KBM-7 (cell line): ENCODE measurements around the gene DUXB.

Experiments
- DNase-seq: peaks from one replicate; pipeline ENCODE4 v3.0.0-alpha.2; 2015
- in situ Hi-C: fragments of 300-500 bp; cut with MboI; formaldehyde crosslinking; loops from 2 replicates; pipeline ENCODE4 v1.14.3; 2020; ENCODE audit warnings: low sequenced_read_pairs, low pct_unique_long_range_greater_than_20kb, mixed read lengths

Gene DUXB

GRCh38 chr16:75701361-75701760, at the start of gene DUXB:
Gene DUXB (minus strand): TSS chr16:75701461. CDS start chr16:75701418, 43 bp downstream.
- in situ Hi-C loops: no loop called here
- DNase-seq: no peak

GRCh38 chr16:75750528-75750927, 49.3 kb upstream of the DUXB start:
- in situ Hi-C loops: loop anchor here (25.0 kb wide), 2 partner anchors 263 to 538 kb away; partner anchors contain the start of genes CHST6, CTRB1 and CTRB2
- DNase-seq: no peak

- no peak for DNase-seq
- in situ Hi-C loops: no loop called here
Measured at GRCh38 chr16:75746359-75746758, 45.1 kb upstream of the DUXB start.

GRCh38 chr16:75745823-75746222, 44.6 kb upstream of the DUXB start:
- DNase-seq: no peak
- in situ Hi-C loops: no loop called here

GRCh38 chr16:75745242-75745641, 44.0 kb upstream of the DUXB start:
- DNase-seq: no peak
- in situ Hi-C loops: no loop called here

- DNase-seq: peak; percentile 15
Measured at GRCh38 chr16:75742424-75743047, 41.3 kb upstream of the DUXB start.

GRCh38 chr16:75733305-75734211, 32.3 kb upstream of the DUXB start:
- DNase-seq: no peak
- in situ Hi-C loops: no loop called here

More at GRCh38 chr16:75742424-75743047, 41.3 kb upstream of the DUXB start:
- in situ Hi-C loops: no loop called here

GRCh38 chr16:75732871-75733270, 31.6 kb upstream of the DUXB start:
- in situ Hi-C loops: no loop called here
- no peak for DNase-seq

- in situ Hi-C loops: no loop called here
- no peak for DNase-seq
Measured at GRCh38 chr16:75727221-75727620, 26.0 kb upstream of the DUXB start.

GRCh38 chr16:75726390-75726789, 25.1 kb upstream of the DUXB start, which contains the start of gene CPHXL:
Gene CPHXL (minus strand): TSS chr16:75726490. CDS start chr16:75726442, 48 bp downstream.
- DNase-seq: no peak
- in situ Hi-C loops: no loop called here

- DNase-seq: no peak
- in situ Hi-C loops: no loop called here
Measured at GRCh38 chr16:75718452-75718851, 17.2 kb upstream of the DUXB start.

GRCh38 chr16:75714661-75715060, 13.4 kb upstream of the DUXB start:
- in situ Hi-C loops: no loop called here
- no peak for DNase-seq

GRCh38 chr16:75710344-75710743, 9.1 kb upstream of the DUXB start:
- DNase-seq: no peak
- in situ Hi-C loops: no loop called here

- in situ Hi-C loops: no loop called here
- DNase-seq: no peak
Measured at GRCh38 chr16:75703306-75703705, 2.0 kb upstream of the DUXB start.

- in situ Hi-C loops: no loop called here
- no peak for DNase-seq
Measured at GRCh38 chr16:75702242-75702641, 981 bp upstream of the DUXB start.

- no peak for DNase-seq
- in situ Hi-C loops: no loop called here
Measured at GRCh38 chr16:75697571-75697970, 3.7 kb downstream of the DUXB start.

GRCh38 chr16:75695708-75696107, 5.6 kb downstream of the DUXB start:
- in situ Hi-C loops: no loop called here
- DNase-seq: peak; percentile 5

GRCh38 chr16:75687361-75687760, 13.9 kb downstream of the DUXB start:
- in situ Hi-C loops: no loop called here
- DNase-seq: no peak

GRCh38 chr16:75682308-75682707, 19.0 kb downstream of the DUXB start:
- no peak for DNase-seq
- in situ Hi-C loops: no loop called here

- DNase-seq: no peak
- in situ Hi-C loops: no loop called here
Measured at GRCh38 chr16:75679366-75679765, 21.9 kb downstream of the DUXB start.
